G401 (cell line): Measurements from ENCODE around the gene TBC1D2. TPM values are rescaled to one million over a fixed set of nuclear protein-coding genes. Genes with fewer than 3 reads are reported as not detected.
"Not testable (repeated sequence)": the region's sequence is repeated elsewhere in the genome, so short reads cannot be mapped to it uniquely, and the experiment has no call there.

Experiments used
- DNase-seq: peaks from one replicate; pipeline ENCODE4 v3.0.0-alpha.2; 2015; ENCODE audit warnings: low spot score
- in situ Hi-C: cut with HindIII; loops from 2 replicates; pipeline ENCODE4 v1.10.0; 2016; ENCODE audit warnings: low sequenced_read_pairs, mixed read lengths
- total RNA-seq: library from RNA; depleted of rRNA; stranded (reverse); fragments of >200 nt; shearing (Covaris generic); gene quantifications from 2 replicates; pipeline ENCODE4 v1.2.3, GENCODE V29; 2014; rRNA removed

Gene TBC1D2, protein sequence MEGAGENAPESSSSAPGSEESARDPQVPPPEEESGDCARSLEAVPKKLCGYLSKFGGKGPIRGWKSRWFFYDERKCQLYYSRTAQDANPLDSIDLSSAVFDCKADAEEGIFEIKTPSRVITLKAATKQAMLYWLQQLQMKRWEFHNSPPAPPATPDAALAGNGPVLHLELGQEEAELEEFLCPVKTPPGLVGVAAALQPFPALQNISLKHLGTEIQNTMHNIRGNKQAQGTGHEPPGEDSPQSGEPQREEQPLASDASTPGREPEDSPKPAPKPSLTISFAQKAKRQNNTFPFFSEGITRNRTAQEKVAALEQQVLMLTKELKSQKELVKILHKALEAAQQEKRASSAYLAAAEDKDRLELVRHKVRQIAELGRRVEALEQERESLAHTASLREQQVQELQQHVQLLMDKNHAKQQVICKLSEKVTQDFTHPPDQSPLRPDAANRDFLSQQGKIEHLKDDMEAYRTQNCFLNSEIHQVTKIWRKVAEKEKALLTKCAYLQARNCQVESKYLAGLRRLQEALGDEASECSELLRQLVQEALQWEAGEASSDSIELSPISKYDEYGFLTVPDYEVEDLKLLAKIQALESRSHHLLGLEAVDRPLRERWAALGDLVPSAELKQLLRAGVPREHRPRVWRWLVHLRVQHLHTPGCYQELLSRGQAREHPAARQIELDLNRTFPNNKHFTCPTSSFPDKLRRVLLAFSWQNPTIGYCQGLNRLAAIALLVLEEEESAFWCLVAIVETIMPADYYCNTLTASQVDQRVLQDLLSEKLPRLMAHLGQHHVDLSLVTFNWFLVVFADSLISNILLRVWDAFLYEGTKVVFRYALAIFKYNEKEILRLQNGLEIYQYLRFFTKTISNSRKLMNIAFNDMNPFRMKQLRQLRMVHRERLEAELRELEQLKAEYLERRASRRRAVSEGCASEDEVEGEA
- total RNA-seq: 4.9 and 7.6 TPM in 2 replicates

DNA sequence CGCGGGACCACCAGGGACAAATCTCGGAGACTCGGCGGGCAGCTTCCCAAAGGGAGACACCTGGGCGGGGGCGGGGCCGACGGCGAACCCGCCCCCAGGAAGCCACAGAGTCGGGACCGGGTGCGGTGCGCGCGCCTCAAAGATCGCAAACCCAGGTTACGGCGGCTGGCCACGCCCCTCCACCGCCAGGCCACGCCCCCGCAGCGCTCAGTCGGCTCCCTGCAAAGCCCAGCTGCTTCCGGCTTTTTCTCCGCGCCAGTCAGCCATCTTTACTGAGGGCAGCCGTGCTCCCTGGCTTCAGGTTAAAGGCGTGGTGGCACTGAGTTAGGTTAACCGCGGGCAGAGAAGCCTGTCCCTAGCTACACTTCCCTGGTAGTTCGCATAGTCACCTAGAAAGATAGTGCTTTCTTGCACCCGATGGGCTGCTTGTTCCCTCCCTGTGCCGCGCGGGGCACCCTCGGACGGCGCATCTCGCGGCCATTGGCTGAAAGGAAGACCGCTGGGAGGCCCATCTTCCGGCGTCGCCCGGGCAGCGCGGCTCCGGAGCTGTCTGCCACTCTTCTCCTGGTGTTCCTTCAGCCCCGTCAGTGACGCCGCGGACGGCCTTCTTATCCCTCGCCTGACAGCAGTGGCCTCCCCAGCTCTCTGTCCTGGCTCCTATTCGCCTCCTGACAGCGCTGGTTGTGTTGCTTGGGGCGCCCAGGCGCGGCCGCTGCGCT is at the start of gene TBC1D2:
TBC1D2 (minus strand) TSS at position 72 of the 719 bp plus-strand sequence. CDS start 108 bp downstream, outside the sequence.
- DNase-seq: peak; percentile 91
- in situ Hi-C loops: no loop called here

DNA sequence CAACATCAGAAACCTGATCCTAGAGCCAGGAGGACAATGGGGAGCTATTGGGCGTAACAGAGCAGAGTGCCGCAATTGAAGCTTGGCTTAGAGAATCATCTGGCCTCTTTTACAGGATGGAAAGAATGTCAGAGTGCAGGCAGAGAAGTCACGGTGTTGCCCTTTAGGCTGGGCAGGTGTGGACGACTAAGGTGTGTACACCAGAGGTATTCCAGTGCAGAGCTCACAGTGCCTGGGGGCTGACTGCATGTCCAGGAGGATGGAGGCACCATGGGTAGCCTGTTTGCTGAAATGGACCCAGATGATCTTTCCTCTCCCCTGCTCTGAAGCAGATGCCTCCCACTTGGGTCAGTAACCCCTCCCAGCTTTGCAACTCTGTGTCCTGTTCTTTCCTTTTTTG is 48.9 kb upstream of the TBC1D2 start:
- in situ Hi-C loops: no loop called here
- DNase-seq: no peak

DNA sequence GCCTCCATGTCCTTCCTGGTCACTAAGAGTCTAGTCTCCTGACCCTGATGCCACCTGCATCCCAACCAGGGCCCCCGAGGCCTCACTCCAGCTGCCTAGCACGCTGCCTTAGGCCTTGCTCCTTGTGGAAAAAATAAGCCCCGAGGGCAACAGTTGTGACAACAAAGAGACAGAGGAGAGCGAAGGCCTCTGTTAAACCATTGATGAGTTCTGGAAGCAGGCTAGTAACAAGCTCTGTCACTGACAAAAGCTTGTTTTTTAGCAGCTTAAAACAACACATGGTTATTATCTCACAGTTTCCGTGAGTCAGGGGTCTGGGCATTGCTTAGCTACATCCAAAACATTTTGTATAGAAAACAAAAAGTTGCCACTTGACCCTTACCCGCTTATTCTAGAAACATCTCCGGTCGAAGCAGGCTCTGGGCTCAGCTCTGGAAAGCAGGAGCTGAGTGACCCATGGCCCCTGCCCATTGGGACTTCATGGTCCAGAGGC is 48.2 kb upstream of the TBC1D2 start:
- in situ Hi-C loops: no loop called here

DNA sequence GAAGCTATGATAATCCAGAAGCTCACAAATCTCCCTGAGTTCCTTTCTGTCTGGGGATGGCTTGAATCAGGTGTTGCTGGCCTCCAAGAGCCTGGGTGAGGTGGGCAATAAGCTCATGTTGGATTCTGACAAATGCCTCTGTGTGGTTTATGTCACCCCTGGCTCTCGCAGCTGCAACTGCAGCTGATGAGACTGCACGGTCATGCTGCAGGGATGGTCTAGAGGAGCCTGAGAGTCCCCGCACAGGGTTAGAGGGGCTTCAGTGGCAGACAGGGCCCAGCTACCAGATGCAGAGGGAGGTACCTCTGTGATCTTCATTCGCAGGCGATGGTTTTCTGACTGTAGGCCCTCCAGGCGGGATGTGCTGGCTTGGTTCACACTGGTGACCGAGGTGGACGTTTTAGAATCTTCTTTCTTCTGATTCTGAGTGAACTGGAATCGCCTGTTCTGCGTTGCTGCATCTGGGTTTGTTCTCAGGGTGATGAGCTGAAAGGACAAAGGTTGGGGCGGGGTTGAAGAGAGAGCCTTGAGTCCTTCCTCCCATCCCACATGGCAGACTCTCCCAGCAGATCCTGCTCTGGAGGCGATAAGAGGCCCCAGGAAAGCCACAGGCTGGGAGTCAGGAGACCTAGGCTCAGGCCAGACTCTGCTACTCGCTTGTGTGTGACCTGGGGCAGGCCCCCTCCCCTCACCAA is 47.6 kb upstream of the TBC1D2 start:
- in situ Hi-C loops: no loop called here
- no peak for DNase-seq

More for the DNA sequence above, 48.2 kb upstream of the TBC1D2 start:
- DNase-seq: no peak

DNA sequence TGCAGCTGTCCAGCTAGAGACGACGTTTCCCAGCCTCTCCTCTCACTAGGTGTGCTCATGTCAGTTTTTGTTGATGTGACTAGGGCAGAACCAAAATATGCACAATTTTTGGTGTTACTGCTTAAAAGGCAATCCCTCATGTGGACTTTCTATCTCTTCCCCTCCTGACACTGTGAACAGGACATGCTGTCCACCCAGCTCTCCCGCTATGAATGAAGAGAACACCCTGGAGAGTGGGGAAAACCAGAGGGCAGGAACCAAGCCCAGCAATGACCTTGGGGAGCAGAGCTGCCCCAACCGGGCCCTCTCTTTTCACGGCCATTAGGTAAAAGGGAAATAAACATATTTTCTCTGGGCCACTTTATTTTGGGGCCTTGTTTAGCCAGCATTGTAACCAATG is 46.7 kb upstream of the TBC1D2 start:
- in situ Hi-C loops: no loop called here
- DNase-seq: no peak

DNA sequence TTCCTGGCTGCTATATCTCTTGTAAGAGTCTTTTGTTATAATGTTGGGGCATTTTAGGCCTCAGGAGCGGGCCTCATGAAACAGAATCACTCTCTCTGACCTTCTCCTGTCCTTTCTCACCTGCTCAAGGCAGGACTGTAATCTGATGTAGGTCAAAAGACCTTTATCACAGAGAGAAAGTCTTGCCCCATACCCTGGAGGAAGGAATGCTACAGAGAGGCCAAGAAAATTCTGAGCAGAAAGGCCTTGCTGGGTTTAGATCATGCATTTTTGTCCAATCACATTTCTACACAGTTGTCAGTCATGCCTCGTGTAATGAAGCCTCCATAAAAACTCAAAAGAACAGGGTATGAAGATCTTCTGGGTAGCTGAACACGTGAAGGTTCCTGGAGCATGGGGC is 45.2 kb upstream of the TBC1D2 start:
- DNase-seq: no peak
- in situ Hi-C loops: no loop called here

DNA sequence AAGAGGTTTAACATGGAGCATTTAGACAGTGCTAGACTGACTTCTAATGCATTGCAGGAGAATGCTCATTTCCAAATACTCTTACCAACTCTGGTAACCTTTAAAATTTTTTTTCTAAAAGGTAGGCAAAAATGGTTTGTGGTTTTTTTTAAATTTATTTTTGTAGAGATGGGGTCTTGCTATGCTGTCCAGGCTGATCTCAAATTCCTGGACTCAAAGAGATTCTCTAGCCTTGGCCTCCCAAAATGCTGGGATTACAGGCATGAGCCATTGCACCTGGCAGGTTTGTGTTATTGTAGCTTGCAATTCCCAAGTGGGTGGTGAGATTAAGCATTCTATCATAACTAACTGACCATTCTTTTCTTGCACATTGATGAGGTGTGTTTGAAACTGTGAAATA is 43.0 kb upstream of the TBC1D2 start:
- in situ Hi-C loops: no loop called here
- DNase-seq: no peak

DNA sequence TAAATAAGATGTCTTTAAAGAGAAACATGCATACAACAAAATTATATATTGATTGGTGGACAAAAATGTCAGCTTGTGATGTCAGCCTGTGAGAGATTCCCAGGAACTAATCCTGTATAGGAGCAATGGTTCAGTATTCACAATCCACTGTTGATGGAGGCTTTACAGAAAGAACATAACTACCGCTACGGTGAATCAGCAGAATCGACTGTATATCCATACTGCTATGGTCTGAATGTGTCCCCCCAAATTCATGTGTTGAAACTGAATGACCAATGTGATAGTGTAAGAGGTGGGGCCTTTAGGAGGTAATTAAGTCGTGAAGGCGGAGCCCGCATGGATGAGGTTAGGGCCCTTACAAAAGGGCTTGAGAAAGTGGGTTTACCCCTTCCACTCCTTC is 40.4 kb upstream of the TBC1D2 start:
- no peak for DNase-seq
- in situ Hi-C loops: no loop called here

DNA sequence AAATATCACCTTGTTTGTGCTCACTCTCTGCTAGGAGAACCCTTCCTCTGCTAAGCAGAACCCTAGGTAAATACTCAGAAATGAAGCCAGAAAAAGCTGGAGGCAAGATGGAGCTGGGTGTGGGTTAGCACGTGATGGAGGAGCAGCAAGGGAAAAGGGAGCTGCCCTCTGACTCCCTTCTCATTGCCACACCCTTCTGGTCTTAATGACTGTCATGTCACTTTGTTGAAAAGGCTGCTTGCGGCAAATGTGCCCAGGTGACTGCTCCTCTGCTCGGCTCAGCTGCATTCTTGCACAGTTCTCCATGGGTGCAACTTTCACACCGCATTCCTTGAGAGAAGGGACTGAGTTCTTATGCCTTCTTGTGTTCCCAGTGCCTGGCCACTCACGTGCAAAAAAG is 36.4 kb upstream of the TBC1D2 start:
- in situ Hi-C loops: no loop called here
- no peak for DNase-seq

DNA sequence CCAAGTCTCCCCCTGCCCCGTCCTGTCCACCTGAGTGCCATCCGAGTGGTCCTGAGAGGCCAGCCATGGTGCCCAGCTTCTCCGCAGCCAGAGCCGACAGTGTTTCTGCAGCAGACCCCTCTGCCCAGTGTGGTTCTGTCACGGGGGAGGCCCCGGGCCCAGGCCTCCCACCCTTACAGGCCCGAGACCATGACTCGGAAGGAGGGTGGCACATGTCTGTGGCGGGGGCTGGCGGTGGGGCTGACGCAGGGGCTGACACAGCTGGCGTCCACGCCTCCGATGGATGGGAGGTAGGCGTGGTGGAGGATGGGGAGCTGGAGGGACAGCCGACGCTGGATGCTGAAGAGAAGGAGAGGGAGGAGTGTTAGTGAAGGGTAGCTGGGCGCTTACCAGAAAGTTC is 35.0 kb upstream of the TBC1D2 start:
- in situ Hi-C loops: no loop called here
- DNase-seq: no peak

DNA sequence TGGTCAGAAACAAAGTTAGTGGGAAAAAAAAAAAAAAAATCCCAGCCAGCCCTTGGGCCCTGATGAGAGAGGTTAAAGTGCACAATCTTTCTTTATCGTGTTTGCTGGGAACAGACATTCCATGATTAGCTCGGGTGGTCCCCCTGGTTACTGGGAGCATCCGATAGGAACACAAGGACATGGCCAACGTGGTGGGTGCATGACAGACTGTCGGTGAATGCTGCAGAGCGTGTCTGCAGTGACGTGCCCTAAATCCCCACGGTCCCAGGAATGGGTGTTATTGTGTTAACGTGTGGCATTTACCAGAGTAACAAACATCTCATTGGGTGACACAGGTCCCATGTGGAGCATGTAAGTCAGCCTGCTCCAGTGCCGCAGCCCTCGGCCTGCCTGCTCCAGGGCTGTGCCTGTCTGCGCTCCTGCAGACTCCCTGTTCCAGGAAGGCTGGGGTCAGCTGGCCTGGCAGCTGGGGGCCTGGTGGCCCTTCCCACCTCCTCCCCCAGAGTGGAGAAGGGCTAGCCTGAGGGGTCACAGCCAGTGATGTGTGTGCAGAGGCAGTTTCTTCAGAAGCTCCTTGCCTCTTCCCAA is 34.3 kb upstream of the TBC1D2 start:
- DNase-seq: no peak
- in situ Hi-C loops: no loop called here

DNA sequence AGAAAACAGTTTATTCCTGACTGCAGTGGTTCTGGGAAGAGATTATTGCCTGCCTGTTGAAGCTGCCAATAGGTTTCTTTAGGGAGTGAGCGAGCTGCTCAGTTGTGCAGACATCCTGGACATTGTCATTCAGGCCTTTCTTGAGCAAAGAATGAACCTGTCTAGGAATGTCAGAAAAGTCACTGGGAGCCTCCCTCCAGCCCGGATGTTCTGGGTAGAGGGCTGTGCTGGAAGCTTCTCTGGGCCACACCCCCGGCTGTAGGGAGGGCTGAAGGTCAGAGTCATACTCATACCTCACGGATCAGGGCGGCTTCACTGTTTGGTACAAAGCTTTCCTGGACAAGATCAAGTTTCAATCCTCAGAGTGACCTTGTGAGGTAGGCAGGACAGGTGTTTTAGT is 33.4 kb upstream of the TBC1D2 start:
- no peak for DNase-seq
- in situ Hi-C loops: no loop called here

DNA sequence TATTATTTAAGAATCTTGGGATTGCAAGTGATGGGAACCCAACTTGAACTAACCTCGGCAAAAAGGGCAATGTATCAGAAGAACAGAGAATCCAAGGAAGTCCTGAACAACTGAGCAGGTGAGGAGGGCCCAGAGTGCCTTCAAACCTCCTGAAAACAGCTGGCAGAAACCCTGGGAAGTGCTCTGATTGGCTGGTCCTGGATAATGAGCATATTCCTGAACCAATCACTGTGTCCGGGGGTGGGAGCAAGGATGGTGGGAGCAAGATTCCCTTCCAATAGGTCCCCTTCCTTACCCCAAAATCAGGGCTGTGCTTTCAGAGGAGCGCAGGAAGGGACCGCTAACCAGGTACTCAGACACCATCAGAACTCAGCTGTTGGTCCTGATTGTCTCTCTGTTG is 31.9 kb upstream of the TBC1D2 start:
- no peak for DNase-seq
- in situ Hi-C loops: no loop called here

DNA sequence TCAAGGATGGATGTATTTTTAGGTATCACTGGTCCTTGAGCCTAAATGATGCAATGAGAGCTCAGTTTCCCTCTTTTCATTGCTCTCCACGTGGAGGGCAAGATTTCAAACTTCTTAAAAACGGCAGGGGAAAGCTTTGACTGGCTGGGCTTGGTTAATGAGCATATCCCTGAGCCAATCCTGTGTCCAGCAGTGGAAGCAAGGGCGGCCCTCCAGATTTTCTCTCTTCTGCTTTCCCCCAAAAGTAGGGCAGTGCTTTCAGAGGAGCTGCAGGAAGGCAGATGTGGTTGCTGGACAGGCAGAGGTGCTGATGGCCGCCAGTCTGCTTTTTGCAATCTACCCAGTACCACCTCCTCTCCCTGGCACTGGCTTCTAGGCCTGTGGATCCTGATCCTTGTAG is 30.0 kb upstream of the TBC1D2 start:
- in situ Hi-C loops: no loop called here
- DNase-seq: no peak

DNA sequence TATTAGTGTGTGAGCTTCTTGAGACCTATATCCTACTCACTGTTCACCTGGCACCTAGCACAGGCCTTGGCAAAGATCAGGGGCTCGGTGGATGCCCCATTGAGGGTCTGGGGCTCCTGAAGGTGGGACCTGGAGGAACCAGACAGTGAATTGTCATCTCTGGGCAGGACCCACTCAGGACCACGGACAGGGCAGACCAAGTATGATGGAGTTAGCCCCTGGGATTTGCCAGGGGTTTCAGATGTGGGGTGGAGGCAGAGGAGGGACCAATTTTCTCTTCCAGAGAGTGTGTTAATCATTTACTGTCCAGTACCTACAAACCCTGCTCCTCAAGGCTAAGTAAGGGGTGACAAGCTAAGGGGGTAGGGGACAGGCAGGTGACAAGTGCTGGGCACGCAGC is 29.3 kb upstream of the TBC1D2 start:
- DNase-seq: no peak
- in situ Hi-C loops: no loop called here

DNA sequence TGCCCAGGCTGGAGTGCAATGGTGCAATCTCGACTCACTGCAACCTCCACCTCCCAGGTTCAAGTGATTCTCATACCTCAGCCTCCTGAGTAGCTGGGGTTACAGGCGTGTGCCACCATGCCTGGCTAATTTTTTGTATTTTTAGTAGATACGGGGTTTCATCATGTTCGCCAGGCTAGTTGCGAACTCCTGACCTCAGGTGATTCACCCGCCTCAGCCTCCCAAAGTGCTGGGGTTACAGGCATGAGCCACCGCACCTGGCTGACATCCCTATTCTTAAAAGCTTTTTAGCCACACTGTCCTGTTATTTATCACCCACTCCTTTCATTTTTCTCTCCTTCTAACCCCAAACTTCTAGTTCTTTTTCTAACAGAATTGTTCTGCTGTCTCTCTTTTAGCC is 27.7 kb upstream of the TBC1D2 start:
- DNase-seq: not testable (repeated sequence)

DNA sequence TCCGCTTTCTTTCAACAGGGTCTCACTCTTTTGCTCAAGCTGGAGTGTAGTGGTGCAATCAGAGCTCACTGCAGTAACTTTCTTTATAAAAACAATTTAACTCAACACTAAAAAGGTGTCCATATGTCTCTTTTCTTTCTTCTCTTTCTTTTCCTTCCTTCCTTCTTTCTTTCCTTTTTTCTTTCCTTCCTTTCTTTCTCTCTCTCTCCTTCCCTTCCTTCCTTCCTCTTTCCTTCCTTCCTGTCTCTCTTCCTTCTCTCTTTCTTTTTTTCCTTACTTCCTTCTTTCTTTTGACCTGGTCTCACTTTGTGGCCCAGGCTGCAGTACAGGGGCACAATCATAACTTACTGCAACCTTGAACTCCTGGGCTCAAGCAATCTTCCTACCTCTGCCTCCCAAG is 25.8 kb upstream of the TBC1D2 start:
- in situ Hi-C loops: no loop called here
- DNase-seq: no peak

More for the DNA sequence above, 27.7 kb upstream of the TBC1D2 start:
- in situ Hi-C loops: not testable (repeated sequence)

DNA sequence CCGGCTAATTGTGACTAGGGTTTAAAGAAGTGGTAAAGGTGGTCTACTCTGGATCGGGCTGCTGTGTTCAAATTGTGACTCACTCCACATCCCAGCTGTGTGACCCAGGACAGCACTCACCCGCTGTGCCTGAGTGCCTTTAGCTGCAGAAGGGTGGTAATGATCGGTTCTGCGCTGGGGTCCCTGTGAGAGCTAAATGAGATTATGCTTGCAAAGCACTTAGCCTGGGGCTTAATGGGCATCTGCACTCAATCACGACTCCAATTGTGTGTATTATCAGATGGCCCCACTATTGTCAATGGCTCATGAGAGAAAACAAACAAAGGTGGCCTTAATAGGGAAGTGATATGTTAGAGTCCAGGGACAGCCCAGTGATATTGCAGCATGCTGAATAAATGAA is 25.1 kb upstream of the TBC1D2 start:
- in situ Hi-C loops: no loop called here
- DNase-seq: no peak

DNA sequence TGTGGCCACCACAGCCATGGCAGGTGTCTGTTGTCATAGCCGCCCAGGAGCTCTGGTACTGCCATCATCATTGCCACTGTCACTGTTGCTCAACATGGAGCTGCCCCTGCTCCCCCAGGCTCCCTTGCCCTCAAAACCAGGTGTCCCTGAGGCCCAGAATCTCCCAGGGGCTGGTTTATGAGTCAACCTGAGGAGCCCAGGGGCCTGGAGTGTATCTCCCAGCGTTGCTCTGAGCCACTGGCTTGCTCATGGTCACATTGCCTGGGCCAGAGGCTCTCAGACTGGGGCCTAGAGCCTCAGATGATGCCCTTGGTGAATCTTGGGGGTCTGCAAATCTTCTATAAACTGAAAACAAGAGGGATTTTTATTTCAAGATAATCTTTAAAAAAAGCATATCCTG is 24.7 kb upstream of the TBC1D2 start:
- in situ Hi-C loops: no loop called here
- no peak for DNase-seq
